Vagina (tissue), 2 donors: ENCODE data around the gene CD96.

Experiments used
- POLR2A ChIP-seq, 2 donors: fragments of 450-650 bp; IDR thresholded peaks; one replicate each; pipeline ENCODE4 v1.6.1; 2017; ENCODE audit warnings: antibody characterized with exemption in 2 of 2, mild to moderate bottlenecking in 2 of 2, moderate library complexity in 2 of 2
- POLR2AphosphoS5 ChIP-seq, 2 donors: sonication (generic); formaldehyde crosslinking; IDR thresholded peaks; one replicate each; pipeline ENCODE4 v1.9.0; 2017; ENCODE audit warnings: antibody characterized with exemption in 2 of 2, mild to moderate bottlenecking in 2 of 2, low read depth in 1 of 2; ENCODE audit not compliant: insufficient read depth in 1 of 2
- TF ChIP-seq, protein P1 (sequence below), 3 experiments: fragments of 450-650 bp in 2 of 3; fragments of 200-600 bp in 1 of 3; sonication (generic) in 1 of 3; IDR thresholded peaks; one replicate each; pipeline ENCODE4 v1.5.1; 2017 to 2019; ENCODE audit warnings: antibody characterized with exemption in 3 of 3, mild to moderate bottlenecking in 2 of 3, moderate library complexity in 2 of 3

DNA sequence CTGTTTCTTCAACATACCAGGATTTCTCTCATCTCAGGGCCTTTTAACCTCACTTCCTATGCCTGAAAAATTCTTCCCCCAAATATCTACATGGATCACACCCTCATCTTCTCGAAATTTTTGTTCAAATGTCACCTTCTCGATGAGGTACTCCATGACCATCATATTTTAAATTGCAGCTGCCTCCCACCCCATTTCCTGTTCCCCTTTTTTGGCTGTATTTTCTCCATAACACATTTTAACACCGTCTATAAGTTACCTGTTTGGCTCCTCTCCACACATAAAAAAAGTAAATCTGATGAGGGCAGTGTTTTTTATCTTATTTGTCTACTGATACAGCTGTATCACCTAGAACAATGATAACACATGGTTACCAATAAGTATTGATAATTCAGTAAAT lies 73.9 kb downstream of the CD96 start:
- TF ChIP-seq, protein P1, sequence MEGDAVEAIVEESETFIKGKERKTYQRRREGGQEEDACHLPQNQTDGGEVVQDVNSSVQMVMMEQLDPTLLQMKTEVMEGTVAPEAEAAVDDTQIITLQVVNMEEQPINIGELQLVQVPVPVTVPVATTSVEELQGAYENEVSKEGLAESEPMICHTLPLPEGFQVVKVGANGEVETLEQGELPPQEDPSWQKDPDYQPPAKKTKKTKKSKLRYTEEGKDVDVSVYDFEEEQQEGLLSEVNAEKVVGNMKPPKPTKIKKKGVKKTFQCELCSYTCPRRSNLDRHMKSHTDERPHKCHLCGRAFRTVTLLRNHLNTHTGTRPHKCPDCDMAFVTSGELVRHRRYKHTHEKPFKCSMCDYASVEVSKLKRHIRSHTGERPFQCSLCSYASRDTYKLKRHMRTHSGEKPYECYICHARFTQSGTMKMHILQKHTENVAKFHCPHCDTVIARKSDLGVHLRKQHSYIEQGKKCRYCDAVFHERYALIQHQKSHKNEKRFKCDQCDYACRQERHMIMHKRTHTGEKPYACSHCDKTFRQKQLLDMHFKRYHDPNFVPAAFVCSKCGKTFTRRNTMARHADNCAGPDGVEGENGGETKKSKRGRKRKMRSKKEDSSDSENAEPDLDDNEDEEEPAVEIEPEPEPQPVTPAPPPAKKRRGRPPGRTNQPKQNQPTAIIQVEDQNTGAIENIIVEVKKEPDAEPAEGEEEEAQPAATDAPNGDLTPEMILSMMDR (IDR thresholded peaks at IDR 0.05) = no peak
- TF ChIP-seq POLR2A (IDR thresholded peaks at IDR 0.05) = no peak
- no peak for TF ChIP-seq POLR2AphosphoS5 (IDR thresholded peaks at IDR 0.05; ENCODE audit: insufficient read depth in 1 of 2, low read depth in 1 of 2)
